ENCODE data around the gene ATXN7. TPM values are rescaled to one million over a fixed set of nuclear protein-coding genes. Genes with fewer than 3 reads are reported as not detected.

The ATXN7 gene
- polyA plus RNA-seq, 1 experiment: 15.0 TPM

GRCh38 chr3:63819151-63819398, 44.6 kb upstream of the ATXN7 start, which contains the start of gene C3orf49:
Gene C3orf49 (plus strand): TSS chr3:63819299. CDS start chr3:63819472, 173 bp downstream.
- no peak for TF ChIP-seq CTCF (IDR thresholded peaks at IDR 0.05; ENCODE audit: insufficient read depth, low read depth, low read length)
- no peak for DNase-seq (ENCODE audit: low read depth)
- ChIA-PET POLR2A (no interaction called here), CTCF (interaction anchor here (0.7 to 11.6 kb wide), 17 partner anchors 10 to 474 kb away, joined by 3 to 207 read pairs (median 5); no protein-coding TSS in a partner anchor)
- Histone ChIP-seq H3K27me3 (ENCODE audit: control insufficient read depth, insufficient read depth, low read length) (no peaks in the 10 kb centered on the region), H3K4me3 (ENCODE audit: low read depth, low read length) (no peak within 1 kb of the TSS), H3K36me3 (ENCODE audit: control insufficient read depth, insufficient read depth, low read length) (no peaks in the 10 kb centered on the region)

GRCh38 chr3:63824309-63824708, 39.4 kb upstream of the ATXN7 start:
- Histone ChIP-seq H3K36me3 (ENCODE audit: control insufficient read depth, insufficient read depth, low read length) (no peaks in the 10 kb centered on the region), H3K4me3 (ENCODE audit: low read depth, low read length) (no peak overlapping the region), H3K27me3 (ENCODE audit: control insufficient read depth, insufficient read depth, low read length) (no peaks in the 10 kb centered on the region)
- no peak for TF ChIP-seq CTCF (IDR thresholded peaks at IDR 0.05; ENCODE audit: insufficient read depth, low read depth, low read length)
- CTCF ChIA-PET: interaction anchor here (0.5 to 2.0 kb wide), 2 partner anchors 54 to 475 kb away, joined by 4 to 6 read pairs; no protein-coding TSS in a partner anchor
- POLR2A ChIA-PET: interaction anchor here (0.6 kb wide), 1 partner anchor 16 kb away, joined by 13 read pairs; no protein-coding TSS in a partner anchor
- no peak for DNase-seq (ENCODE audit: low read depth)

GRCh38 chr3:63830526-63830925, 33.1 kb upstream of the ATXN7 start:
- Histone ChIP-seq H3K27me3 (ENCODE audit: control insufficient read depth, insufficient read depth, low read length) (no peaks in the 10 kb centered on the region), H3K4me3 (ENCODE audit: low read depth, low read length) (no peak overlapping the region), H3K36me3 (ENCODE audit: control insufficient read depth, insufficient read depth, low read length) (no peaks in the 10 kb centered on the region; the same call in 1 of the 2 replicates)
- TF ChIP-seq CTCF (IDR thresholded peaks at IDR 0.05; ENCODE audit: insufficient read depth, low read depth, low read length): no peak
- DNase-seq (ENCODE audit: low read depth): no peak
- CTCF ChIA-PET: interaction anchor here (0.5 to 2.3 kb wide), 7 partner anchors 10 to 480 kb away, joined by 3 to 6 read pairs (median 5); partner anchors contain the start of gene C3orf49
- POLR2A ChIA-PET: no interaction called here

GRCh38 chr3:63832395-63832794, 31.3 kb upstream of the ATXN7 start:
- Histone ChIP-seq H3K4me3 (ENCODE audit: low read depth, low read length) (no peak overlapping the region), H3K27me3 (ENCODE audit: control insufficient read depth, insufficient read depth, low read length) (no peaks in the 10 kb centered on the region), H3K36me3 (ENCODE audit: control insufficient read depth, insufficient read depth, low read length) (no peaks in the 10 kb centered on the region; the same call in 1 of the 2 replicates)
- DNase-seq (ENCODE audit: low read depth): no peak
- TF ChIP-seq CTCF (IDR thresholded peaks at IDR 0.05; ENCODE audit: insufficient read depth, low read depth, low read length): no peak
- ChIA-PET CTCF (interaction anchor here (0.6 kb wide), 1 partner anchor 171 kb away, joined by 3 read pairs; no protein-coding TSS in a partner anchor), POLR2A (no interaction called here)

- ChIA-PET CTCF (interaction anchor here (1.0 kb wide), 1 partner anchor 152 kb away, joined by 3 read pairs; no protein-coding TSS in a partner anchor), POLR2A (no interaction called here)
- no peaks in the 10 kb centered on the region for H3K27me3 ChIP-seq (ENCODE audit: control insufficient read depth, insufficient read depth, low read length)
- no peak for TF ChIP-seq CTCF (IDR thresholded peaks at IDR 0.05; ENCODE audit: insufficient read depth, low read depth, low read length)
- no peak for DNase-seq (ENCODE audit: low read depth)
- no peaks in the 10 kb centered on the region for H3K36me3 ChIP-seq (ENCODE audit: control insufficient read depth, insufficient read depth, low read length)
- no peak overlapping the region for H3K4me3 ChIP-seq (ENCODE audit: low read depth, low read length)
These were observed 22.0 kb upstream of the ATXN7 start for GRCh38 chr3:63841704-63842103.

Measured in BJ (cell line).